Measurements from ENCODE around the gene DLL1.
"Not testable (repeated sequence)": the region's sequence is repeated elsewhere in the genome, so short reads cannot be mapped to it uniquely, and the experiment has no call there.

The DLL1 gene

DNA sequence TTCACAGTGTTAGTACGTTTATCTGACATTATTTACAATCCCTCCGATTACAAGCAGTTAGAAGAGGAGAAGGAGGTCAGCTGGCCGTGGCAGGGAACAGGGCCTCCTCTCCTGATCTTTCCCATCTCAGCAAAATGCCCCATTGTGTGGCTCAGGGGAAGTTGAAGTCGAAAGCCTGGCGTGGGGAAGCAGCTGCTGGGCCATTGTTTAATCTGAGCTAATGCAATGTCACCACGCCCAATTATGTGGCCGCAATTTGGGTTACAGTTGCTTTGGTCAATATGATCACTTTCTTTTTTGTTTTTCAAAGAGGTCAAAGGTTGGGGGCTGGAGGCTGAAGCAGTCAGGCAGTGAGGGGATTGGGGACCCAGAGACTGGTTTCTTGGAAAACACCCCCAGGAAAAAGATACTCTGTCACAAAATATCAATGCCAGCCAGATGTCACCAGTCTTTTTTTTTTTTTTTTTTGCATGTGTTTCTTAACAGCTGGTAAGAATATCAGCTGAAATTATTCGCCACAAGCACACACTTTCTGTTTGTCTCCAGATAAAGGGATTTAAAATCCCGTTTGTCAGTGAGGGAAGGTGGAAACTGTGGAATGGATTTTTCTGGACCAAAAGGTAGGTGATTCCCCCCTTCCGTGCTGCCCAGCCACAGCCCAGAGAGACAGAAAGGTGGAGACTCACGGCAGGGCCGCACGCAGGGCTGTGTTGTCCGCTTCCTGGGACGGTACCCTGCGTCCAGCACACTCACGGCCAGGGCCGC is 24.6 kb downstream of the DLL1 start:
- H3K27ac ChIP-seq = no peak overlapping the region
- no peak overlapping the region for H3K4me3 ChIP-seq
- TF ChIP-seq, protein P1, sequence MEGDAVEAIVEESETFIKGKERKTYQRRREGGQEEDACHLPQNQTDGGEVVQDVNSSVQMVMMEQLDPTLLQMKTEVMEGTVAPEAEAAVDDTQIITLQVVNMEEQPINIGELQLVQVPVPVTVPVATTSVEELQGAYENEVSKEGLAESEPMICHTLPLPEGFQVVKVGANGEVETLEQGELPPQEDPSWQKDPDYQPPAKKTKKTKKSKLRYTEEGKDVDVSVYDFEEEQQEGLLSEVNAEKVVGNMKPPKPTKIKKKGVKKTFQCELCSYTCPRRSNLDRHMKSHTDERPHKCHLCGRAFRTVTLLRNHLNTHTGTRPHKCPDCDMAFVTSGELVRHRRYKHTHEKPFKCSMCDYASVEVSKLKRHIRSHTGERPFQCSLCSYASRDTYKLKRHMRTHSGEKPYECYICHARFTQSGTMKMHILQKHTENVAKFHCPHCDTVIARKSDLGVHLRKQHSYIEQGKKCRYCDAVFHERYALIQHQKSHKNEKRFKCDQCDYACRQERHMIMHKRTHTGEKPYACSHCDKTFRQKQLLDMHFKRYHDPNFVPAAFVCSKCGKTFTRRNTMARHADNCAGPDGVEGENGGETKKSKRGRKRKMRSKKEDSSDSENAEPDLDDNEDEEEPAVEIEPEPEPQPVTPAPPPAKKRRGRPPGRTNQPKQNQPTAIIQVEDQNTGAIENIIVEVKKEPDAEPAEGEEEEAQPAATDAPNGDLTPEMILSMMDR (IDR thresholded peaks at IDR 0.05) = no peak
- no peak for DNase-seq (ENCODE audit: low spot score)

DNA sequence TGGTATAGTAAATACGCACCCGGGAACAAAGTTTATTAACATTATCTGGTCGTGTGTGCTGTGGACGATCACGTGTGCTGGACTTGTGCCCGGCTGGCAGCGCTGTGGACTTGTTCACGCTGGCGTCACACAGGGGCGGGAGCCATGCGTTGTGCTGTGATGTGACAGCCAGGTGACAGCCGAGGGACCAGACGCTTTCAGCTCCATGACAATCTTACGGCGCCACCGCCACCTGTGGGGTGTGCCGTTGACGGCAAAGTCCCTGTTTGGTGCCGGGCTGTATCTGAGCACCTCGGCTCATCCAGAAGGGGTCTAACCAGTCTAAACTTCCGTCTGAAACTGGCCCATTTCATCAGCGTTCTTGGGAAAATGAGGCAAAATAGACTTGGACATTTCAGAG is 25.2 kb downstream of the DLL1 start:
- Histone ChIP-seq H3K4me3 (no peak overlapping the region), H3K27ac (no peak overlapping the region)
- no peak for DNase-seq (ENCODE audit: low spot score)
- TF ChIP-seq, protein P1 (IDR thresholded peaks at IDR 0.05) = no peak

DNA sequence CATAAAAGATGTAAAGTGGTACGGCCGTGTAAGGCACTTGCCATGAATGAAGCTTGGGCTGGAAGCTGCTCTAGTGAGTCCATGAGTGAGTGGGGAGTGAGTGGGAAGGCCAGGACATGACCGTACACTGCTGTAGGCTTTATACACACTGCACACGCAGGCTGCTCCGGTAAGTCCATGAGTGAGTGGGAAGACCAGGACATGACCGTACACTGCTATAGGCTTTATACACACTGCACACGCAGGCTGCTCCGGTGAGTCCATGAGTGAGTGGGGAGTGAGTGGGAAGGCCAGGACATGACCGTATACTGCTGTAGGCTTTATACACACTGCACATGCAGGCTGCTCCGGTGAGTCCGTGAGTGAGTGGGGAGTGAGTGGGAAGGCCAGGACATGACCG is 26.2 kb downstream of the DLL1 start:
- not testable (repeated sequence) for H3K4me3 ChIP-seq; DNase-seq (ENCODE audit: low spot score); H3K27ac ChIP-seq

DNA sequence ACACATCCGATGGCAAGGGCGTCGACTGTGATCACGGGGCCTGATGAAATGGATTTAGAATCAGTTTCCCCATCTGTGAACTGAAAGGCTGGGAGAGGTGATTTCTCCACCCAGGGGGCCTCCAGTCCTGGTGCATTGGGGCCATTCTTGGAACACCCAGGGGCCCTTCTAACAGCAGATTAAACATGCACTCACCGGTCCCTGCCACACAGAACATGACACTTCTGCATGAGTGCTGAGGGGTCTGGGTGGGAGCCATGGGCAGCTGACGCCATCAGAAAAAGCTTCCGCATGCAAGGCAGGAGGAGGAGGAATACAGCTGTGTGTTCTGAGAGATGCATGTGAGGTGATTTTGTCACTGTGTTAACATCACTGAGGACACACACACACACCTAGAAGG is 26.8 kb downstream of the DLL1 start:
- DNase-seq (ENCODE audit: low spot score) = no peak
- no peak overlapping the region for H3K4me3 ChIP-seq
- TF ChIP-seq, protein P1 (IDR thresholded peaks at IDR 0.05) = no peak
- H3K27ac ChIP-seq = no peak overlapping the region

- no peak for DNase-seq (ENCODE audit: low spot score)
- Histone ChIP-seq H3K27ac (no peak overlapping the region), H3K4me3 (no peak overlapping the region)
- TF ChIP-seq, protein P1 (IDR thresholded peaks at IDR 0.05) = no peak
Measured at GRCh38 chr6:170263410-170263809, 27.5 kb downstream of the DLL1 start.

DNA sequence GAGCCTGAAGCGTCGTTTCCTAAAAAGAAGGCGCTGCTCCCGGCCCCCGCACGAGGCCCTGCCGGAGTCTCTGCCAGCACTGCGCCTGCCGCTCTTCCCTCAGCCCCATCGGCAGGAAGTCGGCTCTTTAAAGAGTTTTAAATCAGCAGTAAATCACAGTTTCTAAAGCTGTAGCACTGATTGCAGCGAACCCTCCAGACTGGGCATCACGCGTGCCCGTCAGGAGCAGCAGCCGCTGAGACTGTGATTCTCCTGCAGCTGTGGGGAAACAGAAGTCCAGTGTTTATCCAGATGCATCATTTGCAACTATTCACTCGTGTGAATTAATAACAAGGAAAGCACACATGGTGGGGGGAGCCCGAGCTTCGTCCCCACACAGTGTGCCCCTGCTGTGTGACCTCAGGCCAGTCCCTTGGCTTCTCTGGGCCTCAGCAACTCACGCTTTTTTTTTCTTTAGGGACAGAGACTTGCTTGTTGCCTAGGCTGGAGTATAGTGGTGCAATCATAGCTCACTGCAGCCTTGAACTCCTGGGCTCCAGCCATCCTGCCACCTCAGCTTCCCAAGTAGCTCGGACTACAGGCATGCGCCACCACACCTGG is 28.3 kb downstream of the DLL1 start:
- Histone ChIP-seq H3K4me3 (no peak overlapping the region), H3K27ac (no peak overlapping the region)
- TF ChIP-seq, protein P1 (IDR thresholded peaks at IDR 0.05) = no peak
- no peak for DNase-seq (ENCODE audit: low spot score)

DNA sequence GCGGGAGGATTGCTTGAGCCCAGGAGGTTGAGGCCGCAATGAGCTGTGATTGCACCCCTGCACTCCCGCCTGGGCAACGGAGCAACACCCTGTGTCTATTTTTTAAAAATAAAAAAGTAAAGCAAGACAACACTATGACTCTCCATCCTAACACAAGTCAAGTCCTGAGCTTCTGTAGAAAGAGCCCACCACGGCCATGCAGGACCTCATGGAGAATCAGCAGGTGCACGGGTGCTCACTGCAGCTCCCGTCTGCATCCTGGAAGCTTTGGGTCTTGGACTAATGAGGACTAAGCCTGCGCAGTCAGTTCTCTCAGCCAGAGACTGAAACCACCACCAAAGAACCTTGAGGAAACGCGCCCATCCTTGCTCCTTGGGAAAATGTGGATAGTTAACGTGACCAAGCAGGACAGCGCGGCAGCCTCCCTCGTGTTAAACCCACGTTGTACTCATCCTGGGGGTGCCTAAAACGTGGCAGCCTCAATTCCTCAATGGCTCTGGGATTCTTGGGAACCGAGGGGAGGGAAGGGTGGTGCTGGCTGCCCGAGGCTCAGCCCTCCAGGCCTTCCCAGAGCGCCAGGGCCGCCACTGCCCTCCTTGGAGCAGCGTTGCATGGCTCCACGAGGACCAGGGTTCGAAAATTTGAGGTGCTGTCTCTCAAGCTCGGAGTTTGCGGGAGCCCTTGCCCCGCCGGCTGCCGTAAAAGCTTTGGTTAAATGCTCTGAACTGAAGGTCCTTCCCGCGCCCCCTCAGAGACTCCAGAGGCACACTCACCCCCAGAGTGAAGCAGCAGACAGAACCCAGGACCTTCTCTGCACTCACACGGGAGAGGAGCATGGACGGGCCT is 29.0 kb downstream of the DLL1 start:
- TF ChIP-seq, protein P1 (IDR thresholded peaks at IDR 0.05) = no peak
- no peak overlapping the region for H3K4me3 ChIP-seq
- H3K27ac ChIP-seq = no peak overlapping the region
- DNase-seq (ENCODE audit: low spot score) = no peak

All from coronary artery (tissue), 2 donors.